NCI-H524 treated with DMSO at 0.1 percent for 48 hours (cell line): ENCODE data around the gene CBR1.
"Not testable (repeated sequence)": the region's sequence is repeated elsewhere in the genome, so short reads cannot be mapped to it uniquely, and the experiment has no call there.

Experiments used
- DNase-seq: peaks from one replicate; lab custom pipeline; 2025; lab: John Stamatoyannopoulos, UW

Gene CBR1

GRCh38 chr21:36079671-36080070 lies 9.8 kb downstream of the CBR1 start:
- no peak for DNase-seq

- no peak for DNase-seq
These were observed 10.6 kb downstream of the CBR1 start for GRCh38 chr21:36080386-36080785.

GRCh38 chr21:36082237-36082664 lies 12.4 kb downstream of the CBR1 start:
- no peak for DNase-seq

- DNase-seq = no peak
These were observed 17.7 kb downstream of the CBR1 start for GRCh38 chr21:36087362-36088138.

GRCh38 chr21:36089946-36090345 lies 20.1 kb downstream of the CBR1 start:
- no peak for DNase-seq

GRCh38 chr21:36092681-36093080 lies 22.9 kb downstream of the CBR1 start:
- no peak for DNase-seq

GRCh38 chr21:36093512-36093911 lies 23.7 kb downstream of the CBR1 start:
- no peak for DNase-seq

GRCh38 chr21:36096398-36097290 lies 26.8 kb downstream of the CBR1 start:
- DNase-seq = no peak

GRCh38 chr21:36097427-36098181 lies 27.8 kb downstream of the CBR1 start:
- DNase-seq = no peak

GRCh38 chr21:36098182-36098532 lies 28.3 kb downstream of the CBR1 start:
- DNase-seq = no peak

- DNase-seq = no peak
These were observed 29.2 kb downstream of the CBR1 start for GRCh38 chr21:36099000-36099399.

GRCh38 chr21:36099695-36100211 lies 29.9 kb downstream of the CBR1 start:
- DNase-seq = not testable (repeated sequence)

GRCh38 chr21:36100971-36101641 lies 31.3 kb downstream of the CBR1 start:
- DNase-seq = no peak

GRCh38 chr21:36103434-36103833 lies 33.6 kb downstream of the CBR1 start:
- DNase-seq = no peak

GRCh38 chr21:36104317-36105300 lies 34.8 kb downstream of the CBR1 start:
- no peak for DNase-seq

GRCh38 chr21:36105327-36105842 lies 35.6 kb downstream of the CBR1 start:
- DNase-seq = no peak

GRCh38 chr21:36109868-36110267 lies 40.0 kb downstream of the CBR1 start:
- DNase-seq = no peak

- DNase-seq = peak; percentile 67
These were observed 41.4 kb downstream of the CBR1 start for GRCh38 chr21:36111238-36111637.

- DNase-seq = no peak
These were observed 44.0 kb downstream of the CBR1 start for GRCh38 chr21:36113647-36114428.
